Panc1 (cell line): ENCODE results near the gene PNRC2. TPM values are rescaled to one million over a fixed set of nuclear protein-coding genes. Genes with fewer than 3 reads are reported as not detected.
A peak's percentile ranks its signal among the peaks of the same experiment; 100 is the strongest.

ENCODE experiments used
- ATAC-seq: fragments of 200-7000 bp; cut with Tn5 transposase; 2 replicates; pipeline ENCODE4 v1.9.1; 2020; ENCODE audit warnings: mild to moderate bottlenecking, moderate library complexity
- BruUV-seq: library from RNA; stranded (reverse); fragments of 400-500 nt; replicated peaks from 2 replicates; lab custom pipeline; 2021; lab: Mats Ljungman, UMichigan
- CTCF ChIA-PET: fragments of 300-600 bp; sonication (Branson Sonifier 250); formaldehyde crosslinking; loops from one replicate; lab custom pipeline; 2022; ENCODE audit warnings: antibody characterized with exemption; lab: Charles Lee
- POLR2A ChIA-PET: fragments of 300-600 bp; sonication (Branson Sonifier 250); formaldehyde crosslinking; loops from one replicate; lab custom pipeline; 2022; ENCODE audit warnings: antibody characterized with exemption; lab: Charles Lee
- DNase-seq: peaks from one replicate; pipeline ENCODE4 v3.0.0-alpha.2; 2010; ENCODE audit warnings: low read depth, low spot score
- H3K27ac ChIP-seq: 2 replicates; pipeline ENCODE4 v1.5.1; 2011; ENCODE audit warnings: mild to moderate bottlenecking, low read length, inconsistent platforms
- H3K27me3 ChIP-seq: fragments of 200-500 bp; sonication (Bioruptor generic); 2 replicates; pipeline ENCODE4 v1.6.0; 2014; ENCODE audit warnings: low read length, inconsistent platforms; ENCODE audit not compliant: control insufficient read depth, insufficient read depth
- H3K36me3 ChIP-seq: fragments of 200-500 bp; sonication (Bioruptor generic); 2 replicates; pipeline ENCODE4 v1.5.1; 2014; ENCODE audit warnings: inconsistent platforms, mild to moderate bottlenecking, low read length, moderate library complexity; ENCODE audit not compliant: control insufficient read depth, insufficient read depth
- H3K4me1 ChIP-seq: 2 replicates; pipeline ENCODE4 v1.5.1; 2011; ENCODE audit warnings: inconsistent platforms, mild to moderate bottlenecking, low read length, moderate library complexity; ENCODE audit not compliant: control insufficient read depth, insufficient read depth
- H3K4me3 ChIP-seq, 2 experiments: 2 replicates each; pipeline ENCODE4 v1.5.1; 2011 to 2012; ENCODE audit warnings: low read depth in 2 of 2, low read length in 2 of 2, mild to moderate bottlenecking in 2 of 2, inconsistent platforms in 1 of 2, moderate library complexity in 1 of 2
- H3K9me3 ChIP-seq: fragments of 200-500 bp; sonication (Bioruptor generic); 2 replicates; pipeline ENCODE4 v1.5.1; 2014; ENCODE audit warnings: low read depth, mild to moderate bottlenecking, inconsistent platforms, low read length, moderate library complexity; ENCODE audit not compliant: control insufficient read depth, insufficient read depth
- POLR2AphosphoS5 ChIP-seq: IDR thresholded peaks from 2 replicates; pipeline ENCODE4 v1.6.1; 2012; ENCODE audit warnings: mild to moderate bottlenecking, low read depth, low read length, moderate library complexity
- SIN3A ChIP-seq: IDR thresholded peaks from 2 replicates; pipeline ENCODE4 v1.6.1; 2012; ENCODE audit warnings: low read depth, mild to moderate bottlenecking, low read length, moderate library complexity, borderline replicate concordance; ENCODE audit not compliant: insufficient read depth
- TCF7L2 ChIP-seq: IDR thresholded peaks from 2 replicates; pipeline ENCODE4 v1.6.1; 2011; ENCODE audit warnings: mild to moderate bottlenecking, low read depth, low read length, inconsistent platforms
- in situ Hi-C: cut with HindIII; loops from 2 replicates; pipeline ENCODE4 v1.10.0; 2016; ENCODE audit warnings: low sequenced_read_pairs, low pct_unique_long_range_greater_than_20kb
- intact Hi-C: fragments of 100-400 bp; cut with micrococcal nuclease; formaldehyde crosslinking; loops from one replicate; pipeline ENCODE4 v1.10.0; 2022; ENCODE audit not compliant: unreplicated experiment
- total RNA-seq: library from RNA; stranded (reverse); gene quantifications from one replicate; pipeline ENCODE4 v1.2.1, GENCODE V29; 2021; ENCODE audit not compliant: unreplicated experiment
- TF ChIP-seq, protein P1 (sequence below), 2 experiments: IDR thresholded peaks; 2 replicates each; pipeline ENCODE4 v1.6.1; 2011 to 2012; ENCODE audit warnings: low read depth in 2 of 2, control low read depth in 1 of 2, low read length in 1 of 2, mild to moderate bottlenecking in 1 of 2, moderate library complexity in 1 of 2; ENCODE audit not compliant: insufficient read depth in 1 of 2
- TF ChIP-seq, protein P2 (sequence below): fragments of 450-650 bp; IDR thresholded peaks from 2 replicates; pipeline ENCODE4 v1.5.1; 2017; ENCODE audit warnings: mild to moderate bottlenecking

Gene PNRC2
- total RNA-seq, 1 experiment from 2014 or later, result 97.4 TPM

DNA sequence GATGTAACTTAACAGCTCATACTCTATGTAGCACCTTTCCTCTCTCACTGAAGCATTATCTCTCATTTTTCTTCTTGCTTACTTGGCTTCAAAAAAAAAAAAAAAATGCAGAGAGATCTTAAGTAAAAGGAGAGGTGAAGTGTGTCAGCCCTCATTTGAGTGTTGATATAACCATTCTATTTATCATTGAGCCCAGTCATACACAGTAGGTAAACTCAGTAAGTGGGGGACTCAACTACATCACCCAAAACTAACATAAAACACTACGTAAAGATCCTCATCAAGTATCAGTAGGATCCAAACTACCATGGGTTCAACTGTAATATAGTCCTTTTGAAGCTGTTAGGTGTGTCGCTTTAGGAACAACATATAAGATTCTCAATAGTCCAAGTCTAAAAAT lies 8.2 kb downstream of the PNRC2 start:
- POLR2A ChIA-PET, result no interaction called here
- H3K4me1 ChIP-seq, result peaks cover 48% of the 10 kb centered on the region
- TF ChIP-seq, protein P1, sequence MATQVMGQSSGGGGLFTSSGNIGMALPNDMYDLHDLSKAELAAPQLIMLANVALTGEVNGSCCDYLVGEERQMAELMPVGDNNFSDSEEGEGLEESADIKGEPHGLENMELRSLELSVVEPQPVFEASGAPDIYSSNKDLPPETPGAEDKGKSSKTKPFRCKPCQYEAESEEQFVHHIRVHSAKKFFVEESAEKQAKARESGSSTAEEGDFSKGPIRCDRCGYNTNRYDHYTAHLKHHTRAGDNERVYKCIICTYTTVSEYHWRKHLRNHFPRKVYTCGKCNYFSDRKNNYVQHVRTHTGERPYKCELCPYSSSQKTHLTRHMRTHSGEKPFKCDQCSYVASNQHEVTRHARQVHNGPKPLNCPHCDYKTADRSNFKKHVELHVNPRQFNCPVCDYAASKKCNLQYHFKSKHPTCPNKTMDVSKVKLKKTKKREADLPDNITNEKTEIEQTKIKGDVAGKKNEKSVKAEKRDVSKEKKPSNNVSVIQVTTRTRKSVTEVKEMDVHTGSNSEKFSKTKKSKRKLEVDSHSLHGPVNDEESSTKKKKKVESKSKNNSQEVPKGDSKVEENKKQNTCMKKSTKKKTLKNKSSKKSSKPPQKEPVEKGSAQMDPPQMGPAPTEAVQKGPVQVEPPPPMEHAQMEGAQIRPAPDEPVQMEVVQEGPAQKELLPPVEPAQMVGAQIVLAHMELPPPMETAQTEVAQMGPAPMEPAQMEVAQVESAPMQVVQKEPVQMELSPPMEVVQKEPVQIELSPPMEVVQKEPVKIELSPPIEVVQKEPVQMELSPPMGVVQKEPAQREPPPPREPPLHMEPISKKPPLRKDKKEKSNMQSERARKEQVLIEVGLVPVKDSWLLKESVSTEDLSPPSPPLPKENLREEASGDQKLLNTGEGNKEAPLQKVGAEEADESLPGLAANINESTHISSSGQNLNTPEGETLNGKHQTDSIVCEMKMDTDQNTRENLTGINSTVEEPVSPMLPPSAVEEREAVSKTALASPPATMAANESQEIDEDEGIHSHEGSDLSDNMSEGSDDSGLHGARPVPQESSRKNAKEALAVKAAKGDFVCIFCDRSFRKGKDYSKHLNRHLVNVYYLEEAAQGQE (IDR thresholded peaks at IDR 0.05; ENCODE audit: insufficient read depth in 1 of 2, low read depth in 2 of 2, low read length in 1 of 2), result no peak
- TF ChIP-seq SIN3A (no peak), POLR2AphosphoS5 (no peak), TCF7L2 (no peak)
- TF ChIP-seq, protein P2, sequence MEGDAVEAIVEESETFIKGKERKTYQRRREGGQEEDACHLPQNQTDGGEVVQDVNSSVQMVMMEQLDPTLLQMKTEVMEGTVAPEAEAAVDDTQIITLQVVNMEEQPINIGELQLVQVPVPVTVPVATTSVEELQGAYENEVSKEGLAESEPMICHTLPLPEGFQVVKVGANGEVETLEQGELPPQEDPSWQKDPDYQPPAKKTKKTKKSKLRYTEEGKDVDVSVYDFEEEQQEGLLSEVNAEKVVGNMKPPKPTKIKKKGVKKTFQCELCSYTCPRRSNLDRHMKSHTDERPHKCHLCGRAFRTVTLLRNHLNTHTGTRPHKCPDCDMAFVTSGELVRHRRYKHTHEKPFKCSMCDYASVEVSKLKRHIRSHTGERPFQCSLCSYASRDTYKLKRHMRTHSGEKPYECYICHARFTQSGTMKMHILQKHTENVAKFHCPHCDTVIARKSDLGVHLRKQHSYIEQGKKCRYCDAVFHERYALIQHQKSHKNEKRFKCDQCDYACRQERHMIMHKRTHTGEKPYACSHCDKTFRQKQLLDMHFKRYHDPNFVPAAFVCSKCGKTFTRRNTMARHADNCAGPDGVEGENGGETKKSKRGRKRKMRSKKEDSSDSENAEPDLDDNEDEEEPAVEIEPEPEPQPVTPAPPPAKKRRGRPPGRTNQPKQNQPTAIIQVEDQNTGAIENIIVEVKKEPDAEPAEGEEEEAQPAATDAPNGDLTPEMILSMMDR, result no peak
- H3K9me3 ChIP-seq, result no peaks in the 10 kb centered on the region
- BruUV-seq, result no TSS peak
- DNase-seq (no peak), ATAC-seq (no peak)
- in situ Hi-C loops (loop anchor here (10.0 kb wide), 1 partner anchor 57 kb away; no protein-coding TSS in a partner anchor), intact Hi-C loops (no loop called here)
- peaks cover 65% of the 10 kb centered on the region for H3K36me3 ChIP-seq
- H3K4me3 ChIP-seq, result no peak overlapping the region
- H3K27me3 ChIP-seq, result no peaks in the 10 kb centered on the region
- H3K27ac ChIP-seq, result peak overlapping the region; percentile 63; the same call in 1 of the 2 replicates
- CTCF ChIA-PET, result interaction anchor here (0.6 to 0.7 kb wide), 2 partner anchors 16 to 53 kb away, joined by 5 to 8 read pairs; no protein-coding TSS in a partner anchor

DNA sequence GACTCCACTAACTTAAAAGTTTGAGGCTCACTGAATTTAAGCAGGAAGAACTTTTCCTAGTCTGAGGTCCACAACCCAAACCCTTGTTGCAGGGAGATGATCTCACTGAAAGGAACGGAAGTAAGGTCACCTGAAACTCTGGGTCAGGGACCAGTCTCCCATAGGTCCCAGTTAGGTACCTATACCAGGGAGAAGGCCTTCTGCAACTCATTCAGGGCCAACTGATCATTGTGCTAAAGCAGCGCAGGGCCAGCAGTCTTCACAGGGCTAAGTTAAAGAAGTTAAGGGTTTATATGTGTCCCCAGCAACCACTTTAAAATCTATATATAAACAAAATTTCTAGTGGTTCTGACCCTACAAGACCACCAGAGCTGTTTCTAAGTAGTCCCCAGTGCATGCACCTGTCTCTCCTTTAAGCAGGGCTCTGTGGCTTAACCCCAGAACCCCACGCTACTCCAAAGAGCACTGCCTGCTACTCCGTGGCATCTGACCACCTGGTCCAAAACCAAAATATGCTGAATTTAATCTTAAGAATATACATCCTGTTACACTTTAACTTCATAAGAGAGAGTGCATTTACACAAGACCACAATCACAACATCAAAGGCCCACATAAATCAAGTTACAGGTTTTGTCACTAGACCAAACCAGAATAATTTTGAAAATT lies 17.7 kb downstream of the PNRC2 start:
- no peak for ATAC-seq
- POLR2A ChIA-PET, result interaction anchor here (0.7 kb wide), 1 partner anchor 125 kb away, joined by 4 read pairs; no protein-coding TSS in a partner anchor
- TF ChIP-seq, protein P1 (IDR thresholded peaks at IDR 0.05; ENCODE audit: insufficient read depth in 1 of 2, low read depth in 2 of 2, low read length in 1 of 2), result no peak
- peaks cover 47% of the 10 kb centered on the region for H3K4me1 ChIP-seq
- no TSS peak for BruUV-seq
- in situ Hi-C loops, result no loop called here
- DNase-seq, result no peak
- H3K36me3 ChIP-seq, result peaks cover 34% of the 10 kb centered on the region; the same call in 1 of the 2 replicates
- H3K4me3 ChIP-seq, result peak overlapping the region; percentile 27 to 91
- intact Hi-C loops, result no loop called here
- H3K27ac ChIP-seq, result peak overlapping the region; percentile 100
- H3K9me3 ChIP-seq, result no peaks in the 10 kb centered on the region
- CTCF ChIA-PET, result no interaction called here
- no peaks in the 10 kb centered on the region for H3K27me3 ChIP-seq
